Placental epithelial cell (primary cell): ENCODE measurements around the gene SLC25A51. TPM values are rescaled to one million over a fixed set of nuclear protein-coding genes. Genes with fewer than 3 reads are reported as not detected.

Experiments used
- small RNA-seq: library from RNA; depleted of rRNA; stranded (forward); fragments of <200 nt; gene quantifications from one replicate; pipeline ENCODE3, GENCODE V24; 2012
- total RNA-seq: library from RNA; depleted of rRNA; stranded (reverse); fragments of >200 nt; gene quantifications from 2 replicates; pipeline ENCODE4 v1.2.3, GENCODE V29; 2012

The SLC25A51 gene
- total RNA-seq, result 37.7 and 51.7 TPM in 2 replicates

GRCh38 chr9:37903647-37904444, at the start of gene SLC25A51:
SLC25A51 (minus strand) TSS chr9:37904127; CDS start chr9:37888550, 15,577 bp downstream.

Small RNA genes lying within 50 kb of the gene (small RNA-seq; reads per million reads assigned to genes)
- not detected for gene RNU7-124P

Other genes starting within 250 kb of the SLC25A51 start
- 1.7 and 7.1 TPM in 2 replicates for gene TRMT10B, start 150.3 kb downstream of the SLC25A51 start, total RNA-seq
- 11.4 and 75.8 TPM in 2 replicates for gene EXOSC3, start 119.1 kb downstream of the SLC25A51 start, total RNA-seq
- 22.8 and 23.6 TPM in 2 replicates for gene DCAF10, start 103.3 kb downstream of the SLC25A51 start, total RNA-seq
- 16.9 and 30.1 TPM in 2 replicates for gene SHB, start 165.1 kb upstream of the SLC25A51 start, total RNA-seq